ENCODE measurements around the gene DCTN3. TPM values are rescaled to one million over a fixed set of nuclear protein-coding genes. Genes with fewer than 3 reads are reported as not detected.
A peak's percentile ranks its signal among the peaks of the same experiment; 100 is the strongest.

Gene DCTN3
- total and polyA plus RNA-seq, 8 donors = 31.5 to 84.3 (median 38.7) TPM

DNA sequence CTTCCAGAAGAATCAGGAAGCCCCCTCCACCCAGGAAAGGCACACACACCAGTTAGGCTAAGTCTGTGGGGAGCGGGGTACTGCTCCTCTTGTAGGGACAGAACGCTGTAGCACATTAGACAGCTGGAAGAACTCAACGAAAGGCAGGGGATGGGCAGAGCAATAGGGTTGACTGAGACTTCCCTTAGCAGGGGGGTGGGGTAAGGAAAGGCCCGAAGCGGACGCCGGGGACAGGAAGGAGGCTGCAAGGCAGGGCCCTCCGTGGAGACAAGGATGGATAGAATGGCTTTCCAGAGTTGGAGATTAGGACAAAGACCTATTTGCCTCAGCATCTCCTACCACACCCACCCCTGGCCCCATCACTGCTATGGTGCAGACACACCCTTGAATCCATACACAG, 45.1 kb downstream of the DCTN3 start:
- WGBS, 2 donors = 59 to 67% methylated on average over 8 of the region's 8 CpGs

GRCh38 chr9:34574571-34574970, 45.7 kb downstream of the DCTN3 start:
- TF ChIP-seq, protein P1, sequence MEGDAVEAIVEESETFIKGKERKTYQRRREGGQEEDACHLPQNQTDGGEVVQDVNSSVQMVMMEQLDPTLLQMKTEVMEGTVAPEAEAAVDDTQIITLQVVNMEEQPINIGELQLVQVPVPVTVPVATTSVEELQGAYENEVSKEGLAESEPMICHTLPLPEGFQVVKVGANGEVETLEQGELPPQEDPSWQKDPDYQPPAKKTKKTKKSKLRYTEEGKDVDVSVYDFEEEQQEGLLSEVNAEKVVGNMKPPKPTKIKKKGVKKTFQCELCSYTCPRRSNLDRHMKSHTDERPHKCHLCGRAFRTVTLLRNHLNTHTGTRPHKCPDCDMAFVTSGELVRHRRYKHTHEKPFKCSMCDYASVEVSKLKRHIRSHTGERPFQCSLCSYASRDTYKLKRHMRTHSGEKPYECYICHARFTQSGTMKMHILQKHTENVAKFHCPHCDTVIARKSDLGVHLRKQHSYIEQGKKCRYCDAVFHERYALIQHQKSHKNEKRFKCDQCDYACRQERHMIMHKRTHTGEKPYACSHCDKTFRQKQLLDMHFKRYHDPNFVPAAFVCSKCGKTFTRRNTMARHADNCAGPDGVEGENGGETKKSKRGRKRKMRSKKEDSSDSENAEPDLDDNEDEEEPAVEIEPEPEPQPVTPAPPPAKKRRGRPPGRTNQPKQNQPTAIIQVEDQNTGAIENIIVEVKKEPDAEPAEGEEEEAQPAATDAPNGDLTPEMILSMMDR (IDR thresholded peaks at IDR 0.05) = no peak
- 89 to 90% methylated on average over 12 of the region's 12 CpGs for WGBS, 2 donors
- Histone ChIP-seq H3K9me3 (no peaks in the 10 kb centered on the region), H3K27ac (no peak overlapping the region), H3K4me3 (no peak overlapping the region), H3K4me1 (no peaks in the 10 kb centered on the region), H3K27me3 (peaks cover 0 to 5% (median 0%) of the 10 kb centered on the region in 4 donors), H3K36me3 (no peaks in the 10 kb centered on the region)
- ATAC-seq = no peak
- DNase-seq = no peak
- intact Hi-C loops (cut with DNase I) = no loop called here
- FAIRE-seq = no peak

More for the DNA sequence above, 45.1 kb downstream of the DCTN3 start:
- H3K27me3 ChIP-seq = peaks cover 0 to 5% (median 0%) of the 10 kb centered on the region in 4 donors
- intact Hi-C loops (cut with DNase I) = no loop called here
- TF ChIP-seq, protein P1 (IDR thresholded peaks at IDR 0.05) = no peak
- no peaks in the 10 kb centered on the region for H3K4me1 ChIP-seq
- H3K36me3 ChIP-seq = no peaks in the 10 kb centered on the region
- ATAC-seq (no peak), FAIRE-seq (no peak), DNase-seq (no peak)
- H3K9me3 ChIP-seq = no peaks in the 10 kb centered on the region
- no peak overlapping the region for H3K27ac ChIP-seq
- no peak overlapping the region for H3K4me3 ChIP-seq

GRCh38 chr9:34573599-34574325, 46.5 kb downstream of the DCTN3 start:
- no peak overlapping the region for H3K27ac ChIP-seq
- no peaks in the 10 kb centered on the region for H3K4me1 ChIP-seq
- 78 to 85% methylated on average over 10 to 17 of the region's 17 CpGs for WGBS, 2 donors
- intact Hi-C loops (cut with DNase I) = no loop called here
- no peaks in the 10 kb centered on the region for H3K36me3 ChIP-seq
- ATAC-seq (no peak), FAIRE-seq (no peak), DNase-seq (no peak)
- peaks cover 0 to 3% (median 0%) of the 10 kb centered on the region in 4 donors for H3K27me3 ChIP-seq
- no peaks in the 10 kb centered on the region for H3K9me3 ChIP-seq
- H3K4me3 ChIP-seq = no peak overlapping the region
- TF ChIP-seq, protein P1 (IDR thresholded peaks at IDR 0.05) = no peak

GRCh38 chr9:34572628-34573027, 47.7 kb downstream of the DCTN3 start:
- no peak overlapping the region for H3K4me3 ChIP-seq
- DNase-seq (no peak), FAIRE-seq (no peak), ATAC-seq (no peak)
- H3K4me1 ChIP-seq = no peaks in the 10 kb centered on the region
- intact Hi-C loops (cut with DNase I) = no loop called here
- H3K27ac ChIP-seq = no peak overlapping the region
- TF ChIP-seq, protein P1 (IDR thresholded peaks at IDR 0.05) = no peak
- H3K27me3 ChIP-seq = no peaks in the 10 kb centered on the region
- H3K36me3 ChIP-seq = no peaks in the 10 kb centered on the region
- H3K9me3 ChIP-seq = no peaks in the 10 kb centered on the region
- WGBS, 2 donors = 62 to 72% methylated on average over 6 of the region's 6 CpGs

DNA sequence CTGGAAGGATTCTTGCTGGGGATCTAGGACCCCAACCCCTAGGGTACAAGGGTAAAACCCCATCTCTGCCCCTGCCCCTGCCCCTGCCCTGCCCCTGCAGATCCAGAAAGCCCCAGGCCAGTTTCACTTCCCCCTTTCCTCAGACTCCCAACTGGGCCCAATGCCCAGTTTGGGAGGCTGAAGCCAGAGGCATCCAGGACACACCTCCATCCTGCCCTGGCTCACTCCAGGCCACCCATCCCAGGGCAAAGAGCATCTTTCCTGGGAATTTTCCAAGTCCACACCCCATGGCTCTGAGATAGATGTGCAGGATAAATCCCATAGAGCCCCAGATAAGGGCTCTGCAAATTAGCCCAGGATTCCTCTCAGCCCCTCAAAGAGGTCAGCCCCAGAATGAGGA, 48.2 kb downstream of the DCTN3 start:
- no peaks in the 10 kb centered on the region for H3K9me3 ChIP-seq
- DNase-seq = no peak
- FAIRE-seq = no peak
- H3K27ac ChIP-seq = no peak overlapping the region
- ATAC-seq = peak in 2 of 4 donors; percentile 32
- no peaks in the 10 kb centered on the region for H3K27me3 ChIP-seq
- no peaks in the 10 kb centered on the region for H3K4me1 ChIP-seq
- intact Hi-C loops (cut with DNase I) = no loop called here
- TF ChIP-seq, protein P1 (IDR thresholded peaks at IDR 0.05) = no peak
- no peak overlapping the region for H3K4me3 ChIP-seq
- H3K36me3 ChIP-seq = no peaks in the 10 kb centered on the region

Measured in pancreas (tissue), 10 donors.